HG03521 (cell line): ENCODE results near the gene VSTM2B.

Experiments
- ATAC-seq: cut with Tn5 transposase; IDR thresholded peaks from one replicate; pipeline ENCODE4 v1.9.1; 2021; ENCODE audit warnings: mild to moderate bottlenecking, moderate library complexity; ENCODE audit not compliant: unreplicated experiment

The VSTM2B gene

DNA sequence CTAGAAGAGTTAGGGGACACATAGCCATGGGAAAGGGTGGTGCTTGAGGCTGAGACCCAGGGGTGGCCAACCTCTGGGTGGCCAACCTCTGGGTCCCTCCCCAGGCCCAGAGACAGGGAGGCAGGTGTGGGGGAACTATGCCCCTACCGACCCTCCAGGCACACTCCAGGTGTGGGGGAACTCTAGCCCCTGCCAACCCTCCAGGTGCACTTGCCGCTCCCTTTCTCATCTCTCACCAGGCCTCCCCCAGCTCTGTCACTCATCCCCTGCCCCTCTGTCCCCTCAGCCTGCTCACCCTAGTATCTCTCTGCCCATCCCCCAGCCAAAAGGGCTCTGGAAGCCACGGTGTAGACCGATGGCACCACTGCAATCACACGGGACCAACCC, 10.6 kb upstream of the VSTM2B start:
- no peak for ATAC-seq

DNA sequence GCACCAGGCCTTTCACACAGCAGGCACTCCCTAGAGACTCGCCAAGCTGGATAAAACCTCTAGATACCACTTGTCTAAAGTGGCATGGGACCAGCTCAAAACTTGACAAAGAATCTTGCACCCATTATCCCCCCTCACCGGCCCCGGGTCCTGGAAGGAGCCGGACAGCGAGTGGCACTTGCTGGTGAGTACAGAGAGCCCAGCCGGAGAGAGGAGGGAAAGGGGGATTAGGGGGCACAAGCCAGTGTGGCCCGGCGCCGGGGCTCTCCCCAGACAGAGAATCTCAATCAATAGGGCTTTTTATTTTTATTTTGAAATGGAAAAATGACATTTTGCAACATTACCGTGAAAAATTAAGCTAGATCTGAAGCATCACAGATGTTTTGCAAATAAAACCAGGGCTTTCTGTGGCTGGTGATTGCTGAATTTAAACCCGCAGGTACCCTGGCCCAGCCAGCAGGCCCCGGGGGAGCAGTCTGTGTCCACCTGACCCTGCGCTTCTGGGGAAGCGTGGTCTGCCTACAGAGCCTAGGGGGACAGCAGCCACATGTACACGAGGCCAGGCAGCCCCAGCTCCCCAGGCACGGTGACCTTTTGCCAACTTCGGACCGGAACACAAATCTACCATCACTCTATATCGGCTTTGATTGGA, 10.0 kb upstream of the VSTM2B start:
- no peak for ATAC-seq

DNA sequence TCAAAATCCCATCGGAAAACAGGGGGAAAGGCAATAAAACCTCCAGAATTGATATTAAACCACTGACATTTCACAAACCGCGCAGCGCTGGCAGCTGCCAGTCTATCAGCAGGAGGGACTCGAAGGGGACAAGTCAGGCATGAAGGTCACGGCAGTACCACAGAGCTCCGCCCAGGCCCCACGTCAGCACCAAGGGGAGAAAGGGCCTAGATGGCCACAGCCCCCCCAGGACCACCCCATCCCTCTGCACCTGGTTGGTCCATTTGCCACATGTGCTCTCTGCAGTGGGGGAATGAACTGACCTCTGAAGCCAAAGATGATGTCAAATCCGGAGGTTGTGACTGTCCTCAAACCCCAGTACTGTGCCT, 9.5 kb upstream of the VSTM2B start:
- no peak for ATAC-seq

DNA sequence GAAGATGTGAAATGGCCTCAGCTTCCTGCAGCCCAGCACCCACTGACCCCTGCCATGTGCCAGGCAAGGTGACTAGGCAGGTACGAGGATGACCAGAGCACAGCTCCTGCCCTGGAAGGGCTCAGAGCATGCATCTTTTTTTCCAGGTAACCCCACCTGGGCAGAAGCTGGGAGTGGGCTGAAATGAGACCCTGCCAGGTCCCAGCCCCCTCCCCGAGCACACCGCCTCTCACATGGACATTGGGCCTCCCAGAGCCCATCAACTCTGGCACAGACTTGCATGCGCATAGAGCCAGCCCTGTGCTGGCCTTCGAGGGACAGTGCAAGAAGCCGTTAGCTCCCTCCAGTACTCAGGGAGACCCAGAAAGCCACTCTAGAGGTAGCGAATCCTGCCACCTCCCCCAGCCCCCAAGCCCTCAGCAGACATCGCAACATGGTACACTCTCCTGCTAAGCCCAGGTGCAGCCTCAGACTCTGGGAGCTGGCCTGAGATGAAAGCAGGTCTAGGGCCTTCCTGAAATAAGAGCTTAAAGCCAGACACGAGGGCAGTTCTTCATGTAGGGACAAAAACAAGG, 8.9 kb upstream of the VSTM2B start:
- no peak for ATAC-seq

DNA sequence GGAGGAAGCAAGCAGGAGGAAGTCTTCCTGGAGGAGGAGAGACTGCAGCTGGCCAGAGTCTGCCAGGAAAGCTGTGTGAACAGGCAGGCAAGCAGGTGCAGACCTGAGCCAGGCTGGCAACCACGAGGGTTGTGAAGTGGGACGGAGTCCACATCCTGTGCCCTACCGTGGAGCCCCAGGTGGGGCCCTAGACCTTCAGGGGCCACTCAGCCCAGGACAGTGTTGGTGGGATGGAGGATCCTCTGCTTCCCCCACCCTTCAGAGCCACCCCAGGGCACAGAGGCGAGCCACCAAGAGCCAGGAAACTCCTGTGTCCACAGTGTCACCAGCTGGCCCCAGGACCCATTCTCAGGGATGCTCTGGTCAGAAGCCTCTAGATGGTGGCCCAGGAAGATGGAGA, 8.4 kb upstream of the VSTM2B start:
- ATAC-seq = no peak

DNA sequence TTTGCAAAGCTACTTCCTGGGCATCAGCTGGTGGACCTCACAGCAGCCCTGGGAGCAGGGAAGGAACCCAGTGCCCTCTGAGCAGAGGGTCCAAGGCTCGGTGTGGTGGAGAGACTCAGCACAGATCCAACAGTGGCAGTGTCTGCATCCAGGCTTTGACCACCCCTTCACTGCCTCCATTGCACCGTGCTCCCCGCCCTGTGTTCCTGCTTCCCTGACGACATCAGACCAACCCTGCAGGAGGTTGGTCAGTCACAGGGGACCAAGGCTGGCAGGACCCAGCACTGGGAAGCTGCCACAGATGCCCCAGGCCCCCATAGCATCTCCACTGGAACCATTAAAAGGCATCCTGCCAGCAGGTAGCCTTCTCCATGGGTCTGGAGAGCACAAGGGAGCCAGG, 7.8 kb upstream of the VSTM2B start:
- no peak for ATAC-seq

DNA sequence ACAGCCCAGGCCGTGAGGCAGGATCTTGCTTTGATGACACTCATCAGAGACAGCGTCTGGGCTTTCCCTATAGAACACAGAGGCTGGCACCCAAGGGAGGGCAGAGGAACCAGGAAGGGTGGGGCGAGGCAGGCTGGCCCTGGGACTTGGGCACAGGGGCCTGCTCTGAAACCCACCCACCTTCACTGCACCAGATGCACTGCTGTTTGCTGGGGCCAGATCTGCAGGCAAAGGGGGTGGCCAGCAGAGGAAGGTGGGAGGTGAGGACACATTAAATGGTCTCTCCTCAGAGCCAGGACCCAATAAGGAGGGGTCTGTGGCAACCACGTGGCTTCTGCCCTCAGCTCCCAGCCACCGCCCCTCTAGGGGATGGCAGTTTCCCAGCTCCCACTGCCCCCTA, 6.6 kb upstream of the VSTM2B start:
- no peak for ATAC-seq

DNA sequence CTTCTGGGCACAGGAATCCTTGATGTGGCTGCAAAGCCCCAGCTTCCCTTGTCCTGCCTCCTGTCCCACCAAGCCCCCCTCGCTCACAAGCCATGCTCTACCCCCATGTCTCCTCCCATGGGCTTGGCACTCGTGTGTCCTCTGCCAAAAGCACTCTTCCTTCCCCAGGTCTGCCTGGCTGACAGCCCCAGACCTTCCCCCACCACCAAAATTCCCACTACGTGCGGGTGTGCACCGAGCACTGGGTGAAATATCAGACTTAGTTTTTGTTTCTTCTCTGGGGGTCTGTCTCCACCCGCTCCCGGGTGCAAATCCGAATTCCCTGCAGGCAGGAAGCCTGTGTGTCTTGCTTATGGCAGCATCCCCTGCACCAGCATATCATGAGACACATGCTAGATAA, 5.9 kb upstream of the VSTM2B start:
- ATAC-seq = no peak

DNA sequence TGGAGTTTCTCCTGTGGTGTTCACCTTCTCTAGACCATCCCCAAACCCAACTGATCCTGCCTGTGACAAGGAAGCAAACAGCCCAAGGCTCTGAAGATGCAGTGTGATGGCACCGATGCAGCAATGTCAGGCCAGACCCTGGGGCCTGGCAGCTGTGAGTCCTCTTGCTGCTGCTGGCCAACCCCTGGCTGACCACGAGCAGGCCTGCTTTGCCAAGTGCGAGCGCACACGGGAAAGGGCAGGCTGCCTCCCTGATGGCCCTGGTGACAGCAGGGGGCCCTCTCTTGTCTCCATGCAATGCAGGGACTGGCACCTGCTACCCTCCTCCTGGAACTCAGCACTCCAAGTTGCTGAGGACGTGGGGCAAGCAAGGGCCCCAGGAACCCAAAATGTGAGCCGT, 5.4 kb upstream of the VSTM2B start:
- ATAC-seq = no peak

DNA sequence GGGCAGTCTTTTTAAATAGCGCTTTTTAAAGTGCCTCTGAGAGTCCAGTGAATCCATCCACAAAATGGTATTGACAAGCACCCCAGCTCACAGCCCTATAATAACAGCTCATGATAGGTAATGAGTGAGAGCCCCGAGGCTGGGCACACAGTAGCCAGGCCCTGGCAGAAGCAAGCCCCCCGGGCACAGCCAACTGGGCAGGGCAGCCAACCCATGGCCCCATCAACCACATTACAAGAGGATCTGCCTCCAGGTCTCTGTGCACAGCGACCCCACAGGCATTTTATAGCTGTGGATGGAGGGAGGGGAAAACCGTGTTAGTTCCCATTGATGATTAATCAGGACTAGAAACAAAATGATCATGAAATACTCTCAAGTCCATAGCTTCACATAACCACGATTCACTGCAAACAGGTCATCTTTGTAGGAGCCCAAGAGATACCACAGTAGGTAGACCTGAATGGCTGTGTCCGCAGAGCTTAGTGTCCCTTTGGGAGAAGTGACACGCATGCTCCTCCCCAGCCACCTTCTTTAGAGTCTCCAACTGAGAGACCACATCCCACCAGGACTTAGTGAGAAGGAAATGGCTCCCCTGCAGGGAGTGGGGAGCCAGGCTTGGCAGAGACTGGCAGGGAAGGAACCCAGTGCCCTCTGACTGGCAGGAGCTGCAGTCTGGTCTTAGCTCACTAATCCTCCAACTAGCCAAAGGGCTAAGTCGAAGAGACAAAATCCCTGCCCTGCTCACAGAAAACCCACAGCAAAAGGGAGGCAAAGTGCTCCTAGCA, 4.3 kb upstream of the VSTM2B start:
- ATAC-seq = no peak

DNA sequence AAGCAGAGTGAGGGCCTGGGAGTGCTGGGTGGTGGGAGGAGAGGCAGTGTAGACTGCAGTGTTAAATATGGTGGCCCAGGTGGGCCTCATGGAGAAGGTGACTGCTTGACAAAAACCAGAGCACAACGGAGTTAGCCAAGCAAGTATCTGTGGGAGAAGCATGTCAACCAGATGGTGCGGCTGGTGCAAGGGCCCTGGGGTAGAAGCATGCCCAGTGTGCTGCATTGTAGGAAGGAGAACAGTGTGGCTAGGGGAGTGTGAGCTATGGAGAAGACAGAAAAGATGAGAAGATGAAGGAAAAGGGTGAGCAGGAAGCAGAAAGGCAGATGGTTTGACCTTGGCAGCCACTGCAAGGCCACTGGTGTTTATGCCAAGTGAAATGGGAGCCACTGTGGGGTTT, 2.2 kb upstream of the VSTM2B start:
- no peak for ATAC-seq

DNA sequence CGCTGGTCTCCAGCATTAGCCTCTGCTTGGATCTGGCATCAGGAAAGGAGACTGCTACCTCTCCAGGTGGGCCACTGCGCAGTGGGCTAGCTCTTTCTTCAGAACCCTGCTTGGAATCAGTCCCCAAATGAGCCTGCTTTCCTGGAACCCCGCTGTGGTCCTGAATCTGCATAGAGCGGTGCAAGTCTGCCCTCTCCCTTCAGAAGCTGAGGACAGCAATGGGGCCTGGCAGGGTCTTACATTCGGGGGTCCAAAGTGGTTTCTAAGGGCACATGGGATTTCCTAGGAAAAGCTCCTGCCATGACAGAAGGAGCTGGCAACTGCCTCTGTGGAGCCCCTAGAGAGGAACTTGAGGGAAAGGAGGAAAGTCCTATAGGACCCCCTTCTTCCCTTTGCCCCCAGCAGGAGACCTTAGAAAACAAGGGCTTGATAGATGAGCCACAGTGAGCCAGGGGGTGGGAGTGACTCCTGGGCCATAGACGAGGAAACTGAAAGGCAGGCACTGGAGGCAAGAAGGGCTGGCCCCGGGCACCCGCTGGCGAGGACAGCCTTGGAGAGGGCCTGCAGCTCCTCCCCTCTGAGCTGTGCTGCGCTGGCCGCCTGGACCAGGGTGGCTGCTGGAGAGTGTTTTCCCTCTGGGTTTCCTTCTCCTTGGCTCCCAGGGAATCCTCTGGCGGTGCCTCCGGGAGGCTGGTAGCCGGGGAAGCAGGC, 1.4 kb upstream of the VSTM2B start:
- no peak for ATAC-seq

DNA sequence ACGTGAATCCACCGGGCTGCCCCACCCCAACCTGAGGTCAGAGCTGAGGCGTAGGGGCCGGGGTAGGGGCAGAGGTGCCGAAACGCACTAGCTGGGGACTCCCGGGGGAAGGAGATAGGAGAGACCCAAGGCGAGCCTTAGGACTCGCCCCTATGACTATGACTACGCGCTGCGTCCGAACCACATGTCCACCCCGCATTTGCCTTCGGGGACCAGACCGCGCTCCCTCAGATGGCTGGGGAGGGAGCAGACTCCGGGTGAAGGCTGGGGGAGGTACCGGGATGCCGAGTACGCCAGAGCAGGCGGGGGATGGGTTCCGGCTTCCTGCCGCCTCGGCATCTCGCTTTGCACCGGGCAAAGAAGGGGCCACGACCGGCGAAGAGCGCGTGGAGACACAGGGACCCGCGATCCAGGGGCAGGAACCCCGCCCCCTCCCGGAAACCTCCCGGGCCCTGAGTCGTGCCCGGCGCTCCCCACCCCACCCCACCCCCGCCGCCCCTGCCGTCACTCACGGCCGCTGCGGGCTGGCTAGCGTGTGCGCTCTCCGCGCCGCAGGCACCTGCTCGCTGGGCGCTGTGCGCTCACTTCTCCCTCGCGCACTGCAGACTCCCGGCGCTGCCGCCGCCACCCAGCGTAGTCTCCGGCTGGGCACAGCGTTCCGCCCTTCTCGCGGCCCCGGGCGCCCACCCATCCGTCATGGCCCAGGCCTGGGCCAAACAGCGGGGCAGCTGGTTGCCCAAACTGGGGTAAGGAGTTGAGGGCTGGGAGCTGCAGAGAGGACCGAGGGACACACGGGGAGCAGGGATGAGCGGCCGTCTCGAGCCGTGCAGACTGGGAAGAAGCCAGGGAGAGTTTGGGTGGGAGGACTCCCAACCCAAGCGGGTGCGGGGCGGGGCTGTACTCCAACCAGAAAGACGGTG, 622 bp upstream of the VSTM2B start:
- ATAC-seq = no peak

DNA sequence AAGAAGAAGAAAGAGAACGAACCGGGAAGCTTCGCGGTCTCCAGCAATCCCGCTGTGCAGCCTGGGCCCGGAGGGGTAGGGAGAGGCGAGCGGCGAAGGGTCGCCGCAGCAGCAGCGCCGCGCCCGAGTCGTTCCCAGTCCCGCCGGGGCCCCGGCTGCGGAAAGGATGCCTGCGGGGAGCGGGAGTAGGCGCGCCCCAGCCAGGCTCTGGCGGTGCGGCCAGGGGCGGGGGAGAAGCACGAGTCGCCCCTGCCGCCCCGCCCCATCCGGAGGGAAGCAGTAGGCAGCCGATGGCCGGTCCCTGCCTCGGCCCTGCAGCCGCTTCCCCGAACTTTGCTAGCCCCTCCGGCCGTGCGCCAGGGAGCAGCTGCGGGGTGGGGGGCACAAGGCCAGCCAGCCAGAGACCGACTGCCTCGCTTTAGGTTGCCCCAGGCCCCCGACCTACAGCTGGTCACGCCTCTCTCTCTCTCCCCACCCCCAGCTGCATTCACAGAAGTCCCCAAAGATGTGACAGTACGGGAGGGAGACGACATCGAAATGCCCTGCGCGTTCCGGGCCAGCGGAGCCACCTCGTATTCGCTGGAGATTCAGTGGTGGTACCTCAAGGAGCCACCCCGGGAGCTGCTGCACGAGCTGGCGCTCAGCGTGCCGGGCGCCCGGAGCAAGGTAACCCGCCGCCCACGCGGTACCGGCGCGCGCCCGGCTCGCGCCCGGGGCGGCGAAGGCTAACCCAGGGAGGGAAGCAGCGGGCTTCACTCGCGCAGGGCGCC, 1.1 kb downstream of the VSTM2B start:
- ATAC-seq = no peak

DNA sequence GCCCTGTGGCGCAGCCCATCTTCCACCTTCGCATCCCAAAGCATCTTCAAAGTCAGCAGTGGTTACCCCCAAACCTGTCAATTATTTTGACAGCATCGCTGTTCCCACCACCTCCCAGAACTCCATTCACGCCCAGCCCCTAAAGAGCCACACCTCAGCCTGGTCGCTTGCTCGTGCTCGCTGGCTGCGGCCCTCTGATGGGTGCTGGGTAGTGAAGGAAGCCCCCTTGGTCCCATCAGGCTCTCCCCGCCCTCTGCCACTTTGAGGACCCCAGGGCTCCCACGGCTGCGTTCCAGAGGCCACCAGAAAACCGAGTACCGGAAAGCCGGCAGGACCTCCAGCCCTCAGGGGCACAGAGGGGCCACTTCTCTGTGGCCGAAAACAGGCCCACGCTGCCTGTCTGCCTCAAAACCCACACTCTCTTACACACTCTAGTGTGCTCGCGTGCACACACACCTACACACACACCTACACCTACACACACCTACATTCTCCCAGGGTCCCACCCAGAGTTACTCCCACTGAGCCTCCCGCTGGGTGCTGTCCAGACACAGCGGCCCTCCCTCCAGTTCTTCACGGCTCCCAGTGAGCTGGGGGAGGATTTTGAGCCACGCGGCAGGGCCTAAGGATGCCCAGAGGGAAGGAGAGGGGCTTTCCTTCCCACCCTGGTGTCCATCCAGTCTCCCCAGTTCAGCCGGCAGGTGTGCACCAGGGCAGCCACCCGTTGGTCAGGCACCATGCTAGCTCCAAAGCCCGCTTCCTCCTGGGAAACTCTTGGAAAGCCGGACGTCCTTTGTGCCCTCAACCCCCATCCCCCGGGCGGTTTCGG, 1.9 kb downstream of the VSTM2B start:
- no peak for ATAC-seq

DNA sequence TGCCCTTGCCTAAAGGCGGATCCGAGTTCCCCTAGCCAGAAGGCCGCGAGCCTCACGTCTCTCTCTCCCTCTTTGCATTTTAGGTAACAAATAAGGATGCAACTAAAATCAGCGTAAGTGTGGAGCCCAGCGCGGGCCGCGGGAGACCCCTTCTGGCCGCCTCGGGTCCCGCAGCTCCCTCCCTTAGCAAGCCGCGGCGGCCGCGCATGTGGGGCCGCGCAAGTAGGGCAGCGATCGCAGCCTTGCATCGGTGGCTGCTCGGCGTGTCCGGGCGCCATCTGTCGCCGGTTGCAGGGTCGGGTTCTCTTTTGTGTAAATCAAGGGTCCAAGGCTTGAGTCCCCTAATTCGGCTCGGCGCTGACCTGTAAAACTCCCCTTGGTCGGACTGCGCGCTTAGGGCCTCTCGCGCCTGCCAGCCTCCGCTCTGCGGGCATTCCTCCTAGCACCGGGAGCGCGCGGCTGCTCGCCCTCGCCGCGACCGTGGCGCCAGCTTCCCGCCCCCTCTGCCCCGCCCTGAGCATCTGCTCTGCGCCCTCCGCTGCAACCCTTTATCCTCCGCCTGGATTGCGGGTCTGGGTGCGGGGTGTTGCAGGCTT, 2.7 kb downstream of the VSTM2B start:
- peak; percentile 58 for ATAC-seq

DNA sequence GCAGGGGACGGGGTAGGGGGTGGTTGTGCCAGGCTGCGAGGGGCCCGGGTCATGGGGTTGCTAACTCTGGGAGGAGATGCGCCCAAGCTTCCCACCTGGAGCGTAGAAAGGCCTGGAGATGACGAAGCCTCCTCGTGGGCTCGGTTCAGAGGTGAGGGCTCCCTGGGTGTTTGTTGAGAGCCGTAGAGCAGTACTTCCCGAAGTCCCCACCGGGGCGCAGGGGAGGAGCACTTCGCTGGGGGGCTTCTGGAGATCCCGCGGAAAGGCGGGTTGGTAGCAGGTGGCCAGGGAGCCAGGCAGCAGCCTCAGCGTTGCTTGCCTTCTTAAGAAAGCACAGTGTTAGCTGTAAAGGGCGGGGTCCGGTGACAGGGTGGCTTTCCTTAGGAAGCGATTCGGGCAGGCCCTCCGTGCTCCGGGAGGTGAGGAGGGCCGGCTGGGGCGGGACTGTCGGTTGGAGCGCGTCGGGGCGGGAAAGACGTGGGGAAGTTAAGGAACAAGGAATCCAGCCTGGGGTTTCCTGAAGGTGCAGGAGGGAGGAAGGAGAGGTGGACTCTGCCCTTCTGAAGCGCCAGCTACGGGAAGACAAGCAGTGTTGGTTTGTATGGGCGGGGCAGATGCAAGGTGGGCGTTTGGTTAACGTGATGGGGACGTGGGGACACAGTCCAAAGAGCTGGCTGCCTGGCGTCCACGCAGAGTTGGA, 3.3 kb downstream of the VSTM2B start:
- ATAC-seq = no peak
